Activated CD4-positive, CD25-positive, alpha-beta regulatory T cell (primary cell): ENCODE data around the gene MRPS15.
A peak's percentile ranks its signal among the peaks of the same experiment; 100 is the strongest.
"Not testable (repeated sequence)": the region's sequence is repeated elsewhere in the genome, so short reads cannot be mapped to it uniquely, and the experiment has no call there.

ENCODE experiments used
- DNase-seq, 4 experiments: peaks; one replicate each; lab custom pipeline; 2025; lab: John Stamatoyannopoulos, UW

Gene MRPS15

GRCh38 chr1:36463803-36464604, at the start of gene MRPS15:
Gene MRPS15, minus strand, starts transcription at chr1:36464384. Its CDS starts 109 bp downstream, at chr1:36464275.
- peak; percentile 85 to 88 (median 87) for DNase-seq

GRCh38 chr1:36512842-36513241, 48.7 kb upstream of the MRPS15 start:
- DNase-seq: no peak

- no peak for DNase-seq
These were observed 47.9 kb upstream of the MRPS15 start for GRCh38 chr1:36511804-36512798.

GRCh38 chr1:36511220-36511619, 47.0 kb upstream of the MRPS15 start:
- DNase-seq: not testable (repeated sequence)

GRCh38 chr1:36510418-36510817, 46.2 kb upstream of the MRPS15 start:
- DNase-seq: no peak

GRCh38 chr1:36508257-36508656, 44.1 kb upstream of the MRPS15 start:
- no peak for DNase-seq

GRCh38 chr1:36506276-36506920, 42.2 kb upstream of the MRPS15 start:
- DNase-seq: no peak

- no peak for DNase-seq
These were observed 39.5 kb upstream of the MRPS15 start for GRCh38 chr1:36503733-36504132.

- DNase-seq: no peak
These were observed 39.0 kb upstream of the MRPS15 start for GRCh38 chr1:36503159-36503558.

GRCh38 chr1:36502616-36503015, 38.4 kb upstream of the MRPS15 start:
- no peak for DNase-seq

- not testable (repeated sequence) for DNase-seq
These were observed 37.7 kb upstream of the MRPS15 start for GRCh38 chr1:36501911-36502310.

GRCh38 chr1:36497207-36497606, 33.0 kb upstream of the MRPS15 start:
- DNase-seq: no peak

GRCh38 chr1:36494971-36495370, 30.8 kb upstream of the MRPS15 start:
- DNase-seq: no peak

GRCh38 chr1:36493524-36493923, 29.3 kb upstream of the MRPS15 start:
- no peak for DNase-seq

- DNase-seq: no peak
These were observed 28.3 kb upstream of the MRPS15 start for GRCh38 chr1:36492491-36492890.

GRCh38 chr1:36489258-36490051, 25.3 kb upstream of the MRPS15 start:
- not testable (repeated sequence) for DNase-seq

- no peak for DNase-seq
These were observed 23.7 kb upstream of the MRPS15 start for GRCh38 chr1:36487906-36488305.

- not testable (repeated sequence) for DNase-seq
These were observed 23.1 kb upstream of the MRPS15 start for GRCh38 chr1:36487336-36487725.

GRCh38 chr1:36486439-36487335, 22.5 kb upstream of the MRPS15 start:
- no peak for DNase-seq

- DNase-seq: no peak
These were observed 21.9 kb upstream of the MRPS15 start for GRCh38 chr1:36486093-36486438.
